PC-9 (cell line): ENCODE data around the gene CECR2. TPM values are rescaled to one million over a fixed set of nuclear protein-coding genes. Genes with fewer than 3 reads are reported as not detected.

Experiments used
- BruUV-seq: library from RNA; stranded (reverse); fragments of 400-500 nt; replicated peaks from 2 replicates; lab custom pipeline; 2021; lab: Mats Ljungman, UMichigan
- CTCF ChIA-PET: fragments of 300-600 bp; sonication (Branson Sonifier 250); formaldehyde crosslinking; loops from one replicate; lab custom pipeline; 2022; ENCODE audit warnings: antibody characterized with exemption; lab: Charles Lee
- POLR2A ChIA-PET: fragments of 300-600 bp; sonication (Branson Sonifier 250); formaldehyde crosslinking; loops from one replicate; lab custom pipeline; 2022; ENCODE audit warnings: antibody characterized with exemption; ENCODE audit not compliant: unreplicated experiment; lab: Charles Lee
- DNase-seq, 2 experiments: peaks; one replicate each; pipeline versions ENCODE4 v3.0.0 to v3.0.0-alpha.2; 2015 to 2022; ENCODE audit warnings: mixed read lengths in 1 of 2
- H2AFZ ChIP-seq: fragments of 200-600 bp; sonication (generic); 2 replicates; pipeline ENCODE4 v1.8.1; 2017; ENCODE audit warnings: antibody characterized with exemption
- H3F3A ChIP-seq: fragments of 200-600 bp; sonication (generic); 2 replicates; pipeline ENCODE4 v1.8.1; 2017; ENCODE audit warnings: antibody characterized with exemption, mild to moderate bottlenecking, low read depth; ENCODE audit not compliant: insufficient read depth
- H3K27ac ChIP-seq: fragments of 200-600 bp; sonication (generic); 2 replicates; pipeline ENCODE4 v1.6.1; 2016; ENCODE audit warnings: mixed run types
- H3K27me3 ChIP-seq: fragments of 200-600 bp; sonication (generic); 2 replicates; pipeline ENCODE4 v1.6.1; 2016; ENCODE audit warnings: low read depth, mixed run types; ENCODE audit not compliant: insufficient read depth
- H3K36me3 ChIP-seq: fragments of 200-600 bp; sonication (generic); 2 replicates; pipeline ENCODE4 v1.6.1; 2016; ENCODE audit warnings: low read depth, mixed run types
- H3K4me1 ChIP-seq: fragments of 200-600 bp; sonication (generic); replicated peaks from 2 replicates; pipeline ENCODE4 v1.6.1; 2016; ENCODE audit warnings: mixed run types; ENCODE audit not compliant: insufficient read depth
- H3K4me2 ChIP-seq: fragments of 200-600 bp; sonication (generic); 2 replicates; pipeline ENCODE4 v1.6.1; 2017; ENCODE audit warnings: mixed run types
- H3K4me3 ChIP-seq: fragments of 200-600 bp; sonication (generic); 2 replicates; pipeline ENCODE4 v1.6.1; 2016; ENCODE audit warnings: mixed run types
- H3K79me2 ChIP-seq: fragments of 200-600 bp; sonication (generic); 2 replicates; pipeline ENCODE4 v1.6.1; 2017; ENCODE audit warnings: low read depth, mixed run types
- H3K9me2 ChIP-seq: fragments of 200-600 bp; sonication (generic); 2 replicates; pipeline ENCODE4 v1.8.1; 2017; ENCODE audit warnings: mild to moderate bottlenecking; ENCODE audit not compliant: insufficient read depth
- H3K9me3 ChIP-seq: fragments of 200-600 bp; sonication (generic); 2 replicates; pipeline ENCODE4 v1.8.1; 2016; ENCODE audit warnings: low read depth; ENCODE audit not compliant: insufficient read depth
- H4K20me1 ChIP-seq: fragments of 200-600 bp; sonication (generic); 2 replicates; pipeline ENCODE4 v1.8.1; 2017; ENCODE audit not compliant: insufficient read depth
- EZH2 ChIP-seq: fragments of 200-600 bp; sonication (generic); IDR thresholded peaks from 2 replicates; pipeline ENCODE4 v1.8.0; 2017; ENCODE audit warnings: antibody characterized with exemption, low read depth
- intact Hi-C: fragments of 100-400 bp; cut with micrococcal nuclease; formaldehyde crosslinking; loops from one replicate; pipeline ENCODE4 v1.10.0; 2022; ENCODE audit not compliant: unreplicated experiment
- total RNA-seq: library from RNA; stranded (reverse); gene quantifications from 2 replicates; pipeline ENCODE4 v1.2.3, GENCODE V29; 2021
- TF ChIP-seq, protein P1 (sequence below): fragments of 200-600 bp; sonication (generic); conservative IDR thresholded peaks from 2 replicates; pipeline ENCODE4 v1.6.1; 2017; ENCODE audit warnings: mixed run types, antibody characterized with exemption, mild to moderate bottlenecking, moderate library complexity

Gene CECR2
- total RNA-seq, 1 experiment from 2014 or later: not detected

DNA sequence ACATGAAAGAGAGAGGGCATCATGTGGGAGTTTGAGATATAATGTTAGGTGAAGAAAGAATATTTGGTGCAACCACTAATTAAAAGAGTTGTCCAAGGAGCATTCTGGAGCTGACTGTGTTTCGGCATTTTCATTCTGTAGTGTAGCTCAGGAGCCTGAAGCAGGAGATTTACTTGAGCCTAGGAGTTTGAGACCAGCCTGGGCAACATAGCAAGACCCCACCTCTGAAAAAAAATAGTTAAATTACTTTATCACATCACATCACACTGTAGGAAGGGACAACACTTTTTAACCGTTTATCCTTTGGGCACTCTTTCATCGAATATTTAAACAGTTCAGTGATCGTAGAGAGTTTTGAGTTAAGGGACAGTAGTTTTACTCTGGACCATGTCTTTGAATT is 143.7 kb downstream of the CECR2 start:
- no peak for DNase-seq
- Histone ChIP-seq H3K4me3 (no peak overlapping the region), H3K79me2 (no peaks in the 10 kb centered on the region), H3K4me1 (no peaks in the 10 kb centered on the region), H2AFZ (no peak overlapping the region), H3F3A (no peaks in the 10 kb centered on the region), H3K9me3 (no peaks in the 10 kb centered on the region), H3K27me3 (peaks cover 82% of the 10 kb centered on the region), H4K20me1 (no peaks in the 10 kb centered on the region), H3K4me2 (no peak overlapping the region), H3K9me2 (no peaks in the 10 kb centered on the region), H3K36me3 (no peaks in the 10 kb centered on the region), H3K27ac (no peak overlapping the region)
- TF ChIP-seq, protein P1, sequence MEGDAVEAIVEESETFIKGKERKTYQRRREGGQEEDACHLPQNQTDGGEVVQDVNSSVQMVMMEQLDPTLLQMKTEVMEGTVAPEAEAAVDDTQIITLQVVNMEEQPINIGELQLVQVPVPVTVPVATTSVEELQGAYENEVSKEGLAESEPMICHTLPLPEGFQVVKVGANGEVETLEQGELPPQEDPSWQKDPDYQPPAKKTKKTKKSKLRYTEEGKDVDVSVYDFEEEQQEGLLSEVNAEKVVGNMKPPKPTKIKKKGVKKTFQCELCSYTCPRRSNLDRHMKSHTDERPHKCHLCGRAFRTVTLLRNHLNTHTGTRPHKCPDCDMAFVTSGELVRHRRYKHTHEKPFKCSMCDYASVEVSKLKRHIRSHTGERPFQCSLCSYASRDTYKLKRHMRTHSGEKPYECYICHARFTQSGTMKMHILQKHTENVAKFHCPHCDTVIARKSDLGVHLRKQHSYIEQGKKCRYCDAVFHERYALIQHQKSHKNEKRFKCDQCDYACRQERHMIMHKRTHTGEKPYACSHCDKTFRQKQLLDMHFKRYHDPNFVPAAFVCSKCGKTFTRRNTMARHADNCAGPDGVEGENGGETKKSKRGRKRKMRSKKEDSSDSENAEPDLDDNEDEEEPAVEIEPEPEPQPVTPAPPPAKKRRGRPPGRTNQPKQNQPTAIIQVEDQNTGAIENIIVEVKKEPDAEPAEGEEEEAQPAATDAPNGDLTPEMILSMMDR: no peak
- TF ChIP-seq EZH2: no peak
- CTCF ChIA-PET: no interaction called here
- POLR2A ChIA-PET: no interaction called here
- BruUV-seq: no TSS peak
- intact Hi-C loops: no loop called here

DNA sequence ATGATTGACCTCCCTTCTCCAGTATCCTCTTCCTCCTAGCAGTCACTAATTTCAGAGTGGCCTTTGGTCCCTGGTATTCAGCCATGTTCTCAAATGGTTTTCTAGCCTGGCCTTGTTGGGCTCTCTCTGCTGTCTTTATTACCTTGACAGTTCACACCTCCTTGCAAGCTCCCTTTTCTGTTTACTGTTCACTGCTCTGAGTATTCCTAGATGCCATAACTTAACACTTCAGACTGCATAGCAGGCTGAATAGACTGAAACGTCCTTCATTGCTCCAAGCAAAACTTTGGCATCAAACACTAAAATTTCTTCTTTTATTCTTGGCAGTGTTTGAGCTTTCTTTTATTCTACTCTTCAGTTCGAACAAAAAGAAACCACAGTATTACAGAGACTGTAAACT is 144.4 kb downstream of the CECR2 start:
- no TSS peak for BruUV-seq
- no peaks in the 10 kb centered on the region for H3K4me1 ChIP-seq
- no peak overlapping the region for H3K4me3 ChIP-seq
- H3K9me2 ChIP-seq: no peaks in the 10 kb centered on the region
- no peaks in the 10 kb centered on the region for H3K36me3 ChIP-seq
- POLR2A ChIA-PET: no interaction called here
- no peaks in the 10 kb centered on the region for H3K79me2 ChIP-seq
- no peaks in the 10 kb centered on the region for H4K20me1 ChIP-seq
- TF ChIP-seq, protein P1: no peak
- no peak for TF ChIP-seq EZH2
- intact Hi-C loops: no loop called here
- peaks cover 76% of the 10 kb centered on the region for H3K27me3 ChIP-seq
- no peak overlapping the region for H3K4me2 ChIP-seq
- H3F3A ChIP-seq: no peaks in the 10 kb centered on the region
- no peaks in the 10 kb centered on the region for H3K9me3 ChIP-seq
- no peak for DNase-seq
- no peak overlapping the region for H3K27ac ChIP-seq
- no peak overlapping the region for H2AFZ ChIP-seq
- CTCF ChIA-PET: no interaction called here

DNA sequence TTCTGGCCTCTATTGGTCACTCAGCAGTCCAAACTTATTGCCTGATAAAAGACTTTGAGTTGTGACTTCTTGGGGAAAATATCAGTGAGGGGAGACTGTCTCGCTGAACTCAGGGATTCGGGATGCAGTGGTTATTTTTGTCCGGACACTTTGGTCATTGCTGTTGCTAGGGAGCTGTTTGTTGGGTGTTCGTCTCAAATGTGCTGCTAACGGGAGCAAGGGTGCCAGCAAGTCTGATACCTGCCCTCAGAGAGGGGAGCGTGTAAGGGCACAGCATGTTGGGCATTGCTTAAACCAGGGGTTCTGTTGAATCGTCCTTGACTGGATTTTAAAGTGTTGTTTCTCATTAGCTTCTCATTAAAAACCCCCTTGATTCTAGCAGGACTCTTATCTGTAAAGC is 144.8 kb downstream of the CECR2 start:
- TF ChIP-seq, protein P1: no peak
- no peak overlapping the region for H3K4me3 ChIP-seq
- H3K79me2 ChIP-seq: no peaks in the 10 kb centered on the region
- no peaks in the 10 kb centered on the region for H3K9me3 ChIP-seq
- no peak for DNase-seq
- ChIA-PET POLR2A (no interaction called here), CTCF (no interaction called here)
- BruUV-seq: no TSS peak
- no peaks in the 10 kb centered on the region for H3F3A ChIP-seq
- peaks cover 75% of the 10 kb centered on the region for H3K27me3 ChIP-seq
- no peaks in the 10 kb centered on the region for H3K4me1 ChIP-seq
- intact Hi-C loops: no loop called here
- no peak overlapping the region for H3K27ac ChIP-seq
- H4K20me1 ChIP-seq: no peaks in the 10 kb centered on the region
- H3K9me2 ChIP-seq: no peaks in the 10 kb centered on the region
- H3K4me2 ChIP-seq: no peak overlapping the region
- no peak overlapping the region for H2AFZ ChIP-seq
- no peaks in the 10 kb centered on the region for H3K36me3 ChIP-seq
